T-helper 1 cell treated with Interleukin-12 subunit alpha and Interleukin-12 subunit beta and Interleukin-4 antibody, amounts not matched to agents 30 μg/mL and 1 μg/mL, for 36 hours (primary cell): ENCODE measurements around the gene FLRT2.

ENCODE experiments used
- H3K27ac Mint-ChIP-seq: one replicate; pipeline ENCODE4 v1.8.0; 2021; ENCODE audit warnings: mild to moderate bottlenecking, mixed read lengths
- H3K27me3 Mint-ChIP-seq: one replicate; pipeline ENCODE4 v1.8.0; 2021; ENCODE audit warnings: low read depth, mixed read lengths
- H3K36me3 Mint-ChIP-seq: one replicate; pipeline ENCODE4 v1.8.0; 2021; ENCODE audit warnings: low read depth, mixed read lengths
- H3K4me1 Mint-ChIP-seq: one replicate; pipeline ENCODE4 v1.8.0; 2021; ENCODE audit warnings: low read depth, mixed read lengths
- H3K4me3 Mint-ChIP-seq: one replicate; pipeline ENCODE4 v1.8.0; 2021; ENCODE audit warnings: mild to moderate bottlenecking, moderate library complexity, mixed read lengths
- H3K9me3 Mint-ChIP-seq: one replicate; pipeline ENCODE4 v1.8.0; 2021; ENCODE audit warnings: mixed read lengths

The FLRT2 gene

DNA sequence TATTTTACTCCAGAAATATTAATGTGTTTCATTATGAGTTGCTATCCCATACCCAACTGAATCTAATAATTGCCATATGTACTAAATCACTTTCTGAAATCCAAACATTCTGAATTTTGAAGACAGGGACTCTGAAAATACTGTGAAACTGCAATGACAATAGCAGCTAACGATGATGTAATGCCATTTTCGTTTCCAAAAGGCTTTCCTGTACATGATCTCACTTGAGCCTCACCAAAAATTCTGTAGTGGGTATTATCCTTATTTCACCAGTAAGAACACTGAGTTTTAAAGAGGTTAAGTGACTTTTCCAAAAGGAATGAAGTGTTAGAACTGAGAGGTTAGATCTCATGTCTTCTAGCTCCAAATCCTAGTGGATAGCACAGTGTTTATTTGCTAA is 133.3 kb downstream of the FLRT2 start:
- Mint-ChIP-seq H3K27me3 (no peaks in the 10 kb centered on the region), H3K36me3 (no peaks in the 10 kb centered on the region), H3K27ac (no peak overlapping the region), H3K4me3 (no peak overlapping the region), H3K9me3 (no peaks in the 10 kb centered on the region), H3K4me1 (no peaks in the 10 kb centered on the region)

- Mint-ChIP-seq H3K36me3 (no peaks in the 10 kb centered on the region), H3K4me3 (no peak overlapping the region), H3K9me3 (no peaks in the 10 kb centered on the region), H3K27me3 (no peaks in the 10 kb centered on the region), H3K27ac (no peak overlapping the region), H3K4me1 (no peaks in the 10 kb centered on the region)
Measured at GRCh38 chr14:85663667-85664066, 133.7 kb downstream of the FLRT2 start.

- no peaks in the 10 kb centered on the region for H3K36me3 Mint-ChIP-seq
- H3K9me3 Mint-ChIP-seq, result peaks cover 4% of the 10 kb centered on the region
- H3K27ac Mint-ChIP-seq, result no peak overlapping the region
- no peaks in the 10 kb centered on the region for H3K4me1 Mint-ChIP-seq
- H3K27me3 Mint-ChIP-seq, result no peaks in the 10 kb centered on the region
- H3K4me3 Mint-ChIP-seq, result no peak overlapping the region
Measured at GRCh38 chr14:85675957-85676356, 146.0 kb downstream of the FLRT2 start.

GRCh38 chr14:85686908-85687307 is 157.0 kb downstream of the FLRT2 start:
- H3K4me1 Mint-ChIP-seq, result no peaks in the 10 kb centered on the region
- no peaks in the 10 kb centered on the region for H3K36me3 Mint-ChIP-seq
- H3K9me3 Mint-ChIP-seq, result no peaks in the 10 kb centered on the region
- H3K27ac Mint-ChIP-seq, result no peak overlapping the region
- H3K27me3 Mint-ChIP-seq, result no peaks in the 10 kb centered on the region
- H3K4me3 Mint-ChIP-seq, result no peak overlapping the region

DNA sequence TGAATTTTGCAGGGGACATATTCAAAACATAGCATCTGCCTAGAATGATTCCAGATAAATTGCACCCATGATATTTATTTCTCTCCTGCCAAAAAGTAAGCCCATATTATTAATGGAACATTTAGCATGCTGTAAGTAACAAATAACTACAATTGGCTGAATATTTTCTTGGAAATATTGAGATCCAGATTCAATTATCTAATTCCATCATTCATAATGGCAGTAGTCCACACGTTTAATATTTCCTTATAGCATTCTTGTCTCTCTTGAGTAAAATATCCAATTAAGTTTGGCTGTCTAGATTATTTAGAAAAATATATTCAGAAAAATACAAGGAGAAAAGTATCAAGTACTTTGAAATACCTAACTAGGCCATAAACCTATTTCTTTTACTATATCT is 157.5 kb downstream of the FLRT2 start:
- Mint-ChIP-seq H3K4me3 (no peak overlapping the region), H3K27me3 (no peaks in the 10 kb centered on the region), H3K27ac (no peak overlapping the region), H3K4me1 (no peaks in the 10 kb centered on the region), H3K36me3 (no peaks in the 10 kb centered on the region), H3K9me3 (no peaks in the 10 kb centered on the region)

DNA sequence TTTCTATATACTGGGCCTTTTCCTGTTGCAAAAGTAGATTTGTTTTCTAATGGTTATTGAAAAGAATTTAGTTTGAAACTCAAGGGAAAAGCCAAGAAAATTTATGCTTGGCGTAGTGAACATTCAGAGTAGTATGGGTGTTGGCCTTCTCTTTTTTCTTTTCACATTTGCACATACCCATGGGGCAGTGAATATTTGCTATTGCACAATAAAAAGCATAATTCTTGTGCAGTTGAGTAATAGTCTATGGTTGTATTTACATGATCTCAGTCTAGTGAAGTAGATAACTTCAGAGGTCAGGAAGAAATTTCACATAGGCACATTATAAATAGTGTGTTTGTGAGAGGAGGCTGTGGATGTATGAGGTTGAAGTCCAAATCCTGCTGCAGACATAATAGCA is 158.1 kb downstream of the FLRT2 start:
- Mint-ChIP-seq H3K27me3 (no peaks in the 10 kb centered on the region), H3K9me3 (peaks cover under 1% of the 10 kb centered on the region), H3K27ac (no peak overlapping the region), H3K4me1 (no peaks in the 10 kb centered on the region), H3K4me3 (no peak overlapping the region), H3K36me3 (no peaks in the 10 kb centered on the region)

GRCh38 chr14:85695300-85695699 is 165.4 kb downstream of the FLRT2 start:
- Mint-ChIP-seq H3K4me1 (no peaks in the 10 kb centered on the region), H3K36me3 (no peaks in the 10 kb centered on the region), H3K27ac (no peak overlapping the region), H3K4me3 (no peak overlapping the region), H3K27me3 (no peaks in the 10 kb centered on the region), H3K9me3 (peaks cover 3% of the 10 kb centered on the region)

DNA sequence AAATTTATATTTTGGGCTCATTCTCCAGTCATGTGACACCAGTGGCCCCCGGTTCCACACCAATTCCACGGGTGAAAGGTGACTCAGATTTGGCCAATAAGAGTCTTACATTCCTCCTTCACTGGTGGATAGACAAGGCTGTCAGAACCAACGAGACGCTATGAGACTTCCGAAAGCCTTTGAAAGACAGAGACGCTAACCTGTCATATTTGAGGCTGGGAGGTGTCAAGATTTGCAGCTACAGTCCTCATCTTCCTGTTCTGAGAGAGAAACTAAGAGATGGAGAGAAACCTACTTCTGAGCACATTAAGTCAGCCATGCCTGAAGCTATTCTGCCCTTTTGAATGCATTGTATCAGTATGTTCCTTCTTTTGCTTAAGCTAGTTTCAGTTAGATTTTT is 171.2 kb downstream of the FLRT2 start:
- Mint-ChIP-seq H3K36me3 (no peaks in the 10 kb centered on the region), H3K27ac (no peak overlapping the region), H3K27me3 (no peaks in the 10 kb centered on the region), H3K4me1 (no peaks in the 10 kb centered on the region), H3K4me3 (no peak overlapping the region), H3K9me3 (no peaks in the 10 kb centered on the region)

DNA sequence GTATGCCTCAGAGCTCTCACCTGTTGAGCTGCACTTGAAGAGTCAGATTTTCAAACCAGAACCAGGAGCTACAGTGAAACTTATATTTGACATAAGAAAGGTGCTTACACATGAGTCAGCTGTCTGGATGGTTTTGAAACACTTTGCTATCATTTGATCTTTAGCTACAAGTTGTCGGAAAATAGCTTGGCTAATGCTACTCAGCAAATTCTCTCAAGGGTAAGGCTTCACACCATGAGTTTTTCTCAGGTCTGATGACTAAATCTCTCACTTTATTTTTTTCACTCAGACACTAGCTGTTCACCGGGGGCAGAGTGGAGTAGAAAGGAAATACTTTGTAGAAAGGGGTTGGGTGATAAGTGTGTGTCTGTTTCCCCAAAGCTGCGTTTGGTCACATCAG is 171.8 kb downstream of the FLRT2 start:
- Mint-ChIP-seq H3K36me3 (no peaks in the 10 kb centered on the region), H3K9me3 (no peaks in the 10 kb centered on the region), H3K27ac (no peak overlapping the region), H3K4me3 (no peak overlapping the region), H3K27me3 (no peaks in the 10 kb centered on the region), H3K4me1 (no peaks in the 10 kb centered on the region)

DNA sequence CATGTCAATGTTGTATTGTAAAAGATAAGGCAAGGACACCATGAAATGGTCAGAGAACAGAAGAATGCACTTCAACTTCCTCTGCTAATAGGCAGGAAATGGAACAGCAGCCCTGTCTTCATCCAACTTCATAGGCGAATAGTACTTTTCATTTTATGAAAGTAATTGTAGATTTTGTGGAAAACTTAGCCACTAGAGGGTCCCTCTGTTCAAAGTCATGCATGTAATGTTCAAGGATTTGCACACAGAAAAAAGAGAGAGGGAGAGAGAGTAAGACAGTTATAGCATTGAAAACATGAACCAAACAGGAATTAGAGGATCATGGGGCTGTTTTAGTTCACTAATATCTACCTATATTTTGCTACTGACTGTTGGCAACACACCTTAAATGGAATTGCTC is 172.2 kb downstream of the FLRT2 start:
- H3K27ac Mint-ChIP-seq, result no peak overlapping the region

DNA sequence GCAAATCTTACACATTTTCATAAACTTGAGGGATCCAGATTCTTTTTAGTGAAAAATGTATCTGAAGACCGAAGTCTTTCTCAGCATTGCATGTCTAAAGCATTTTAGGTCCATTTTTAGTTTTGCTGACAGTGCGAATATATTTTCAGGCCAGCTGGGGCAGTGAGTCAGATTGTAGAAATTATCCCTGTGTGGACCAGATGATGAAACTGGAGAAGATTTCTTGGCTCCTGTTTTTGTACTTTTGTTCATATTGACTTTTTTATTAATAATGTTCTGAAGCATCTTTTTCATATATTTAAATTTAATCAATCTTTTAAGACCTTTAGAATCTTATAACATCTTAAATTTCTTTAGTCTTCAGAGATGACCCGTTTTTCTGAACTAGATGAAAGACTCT is 173.1 kb downstream of the FLRT2 start:
- H3K27ac Mint-ChIP-seq, result no peak overlapping the region
- no peaks in the 10 kb centered on the region for H3K27me3 Mint-ChIP-seq
- no peak overlapping the region for H3K4me3 Mint-ChIP-seq
- H3K36me3 Mint-ChIP-seq, result no peaks in the 10 kb centered on the region
- no peaks in the 10 kb centered on the region for H3K4me1 Mint-ChIP-seq
- H3K9me3 Mint-ChIP-seq, result no peaks in the 10 kb centered on the region

More for the DNA sequence above, 172.2 kb downstream of the FLRT2 start:
- no peak overlapping the region for H3K4me3 Mint-ChIP-seq
- H3K27me3 Mint-ChIP-seq, result no peaks in the 10 kb centered on the region
- H3K9me3 Mint-ChIP-seq, result no peaks in the 10 kb centered on the region
- H3K4me1 Mint-ChIP-seq, result no peaks in the 10 kb centered on the region
- no peaks in the 10 kb centered on the region for H3K36me3 Mint-ChIP-seq
